ENCODE measurements around the gene SLC7A8.

- TF ChIP-seq POLR2AphosphoS5 (IDR thresholded peaks at IDR 0.05; ENCODE audit: low read depth, low read length) (no peak), REST (IDR thresholded peaks at IDR 0.05; ENCODE audit: insufficient read depth in 1 of 2, low read depth in 2 of 2, low read length in 2 of 2) (no peak), TAF1 (IDR thresholded peaks at IDR 0.05; ENCODE audit: borderline replicate concordance, insufficient read depth, low read length) (no peak), SIN3A (IDR thresholded peaks at IDR 0.05; ENCODE audit: borderline replicate concordance, insufficient read depth, low read length) (no peak), FOXP2 (optimal IDR thresholded peaks at IDR 0.05; ENCODE audit: borderline replicate concordance, extremely low read depth, extremely low read length, insufficient read depth) (no peak)
These were observed 3.6 kb upstream of the SLC7A8 start for GRCh38 chr14:23186913-23187654.

All from PFSK-1 (cell line).